OCI-LY7 (cell line): ENCODE measurements around the gene TMEM44. TPM values are rescaled to one million over a fixed set of nuclear protein-coding genes. Genes with fewer than 3 reads are reported as not detected.

ENCODE experiments used
- BruUV-seq: library from RNA; stranded (reverse); fragments of 400-500 nt; replicated peaks from 2 replicates; lab custom pipeline; 2021; lab: Mats Ljungman, UMichigan
- CTCF ChIA-PET: fragments of 300-600 bp; sonication (Branson Sonifier 250); formaldehyde crosslinking; loops from one replicate; lab custom pipeline; 2022; ENCODE audit warnings: antibody characterized with exemption; ENCODE audit not compliant: unreplicated experiment; lab: Charles Lee
- POLR2A ChIA-PET: fragments of 300-600 bp; sonication (Branson Sonifier 250); formaldehyde crosslinking; loops from one replicate; lab custom pipeline; 2022; ENCODE audit warnings: antibody characterized with exemption; lab: Charles Lee
- DNase-seq: peaks from one replicate; pipeline ENCODE4 v3.0.0-alpha.2; 2015; ENCODE audit warnings: low spot score
- H2AFZ ChIP-seq: fragments of 200-600 bp; sonication (generic), shearing (Covaris generic); 2 replicates; pipeline ENCODE4 v1.6.1; 2014; ENCODE audit warnings: mild to moderate bottlenecking, antibody characterized with exemption, low read length, moderate library complexity
- H3K27ac ChIP-seq: fragments of 200-600 bp; sonication (generic); 2 replicates; pipeline ENCODE4 v1.5.1; 2014; ENCODE audit warnings: mixed run types, low read depth, mild to moderate bottlenecking, moderate library complexity, low read length, inconsistent platforms; ENCODE audit not compliant: poor library complexity, severe bottlenecking
- H3K36me3 ChIP-seq: fragments of 200-600 bp; sonication (generic); 2 replicates; pipeline ENCODE4 v1.6.1; 2014; ENCODE audit warnings: mild to moderate bottlenecking, antibody characterized with exemption, low read length, moderate library complexity, mixed read lengths; ENCODE audit not compliant: insufficient read depth
- H3K4me1 ChIP-seq: fragments of 200-600 bp; sonication (generic); 2 replicates; pipeline ENCODE4 v1.5.1; 2014; ENCODE audit warnings: mild to moderate bottlenecking, low read length; ENCODE audit not compliant: insufficient read depth, poor library complexity, severe bottlenecking
- H3K4me2 ChIP-seq: fragments of 200-600 bp; sonication (generic); 2 replicates; pipeline ENCODE4 v1.6.1; 2014; ENCODE audit warnings: mild to moderate bottlenecking, low read length
- H3K4me3 ChIP-seq: fragments of 200-600 bp; sonication (generic); 2 replicates; pipeline ENCODE4 v1.5.1; 2014; ENCODE audit warnings: mild to moderate bottlenecking, low read depth, low read length; ENCODE audit not compliant: poor library complexity, severe bottlenecking
- H3K79me2 ChIP-seq: fragments of 200-600 bp; sonication (generic); 2 replicates; pipeline ENCODE4 v1.6.1; 2016; ENCODE audit warnings: low read depth, mild to moderate bottlenecking, low read length, moderate library complexity, mixed read lengths; ENCODE audit not compliant: insufficient read depth
- H3K9me2 ChIP-seq: fragments of 200-600 bp; sonication (generic); 2 replicates; pipeline ENCODE4 v1.6.1; 2016; ENCODE audit warnings: mild to moderate bottlenecking, low read length, mixed read lengths; ENCODE audit not compliant: insufficient read depth
- H3K9me3 ChIP-seq: fragments of 200-600 bp; sonication (generic); 2 replicates; pipeline ENCODE4 v1.6.1; 2014; ENCODE audit warnings: mild to moderate bottlenecking, mixed run types, low read length, mixed read lengths
- H4K20me1 ChIP-seq: fragments of 200-600 bp; sonication (generic); 2 replicates; pipeline ENCODE4 v1.6.1; 2014; ENCODE audit warnings: mild to moderate bottlenecking, antibody characterized with exemption, low read length, moderate library complexity, mixed read lengths; ENCODE audit not compliant: insufficient read depth
- CTCF ChIP-seq: fragments of 200-600 bp; sonication (generic); conservative IDR thresholded peaks from 2 replicates; pipeline ENCODE4 v1.5.1; 2014; ENCODE audit warnings: mild to moderate bottlenecking, antibody characterized with exemption, low read length, moderate library complexity, mixed read lengths
- EZH2phosphoT487 ChIP-seq: fragments of 200-600 bp; sonication (generic); IDR thresholded peaks from 2 replicates; pipeline ENCODE4 v1.6.1; 2018; ENCODE audit warnings: low read depth, borderline replicate concordance, mild to moderate bottlenecking, mixed run types, antibody characterized with exemption, low read length, moderate library complexity, mixed read lengths
- intact Hi-C: fragments of 100-400 bp; cut with micrococcal nuclease; formaldehyde crosslinking; loops from one replicate; pipeline ENCODE4 v1.10.0; 2022; ENCODE audit not compliant: unreplicated experiment
- total RNA-seq, 2 experiments: library from RNA; depleted of rRNA in 1 of 2; stranded (reverse); fragments of >200 nt in 1 of 2; shearing (Covaris generic) in 1 of 2; gene quantifications; 2 replicates each; pipeline ENCODE4 v1.2.3, GENCODE V29; 2014 to 2022

The TMEM44 gene
- total RNA-seq, 2 experiments from 2014 or later, result 8.8 to 22.9 TPM

GRCh38 chr3:194598771-194599557 is 34.3 kb downstream of the TMEM44 start:
- Histone ChIP-seq H3K9me2 (no peaks in the 10 kb centered on the region), H2AFZ (no peak overlapping the region), H3K36me3 (no peaks in the 10 kb centered on the region), H3K9me3 (no peaks in the 10 kb centered on the region), H3K4me2 (no peak overlapping the region), H3K4me1 (peaks cover 5% of the 10 kb centered on the region), H4K20me1 (no peaks in the 10 kb centered on the region), H3K27ac (no peak overlapping the region), H3K79me2 (no peaks in the 10 kb centered on the region), H3K4me3 (no peak overlapping the region)
- no TSS peak for BruUV-seq
- intact Hi-C loops, result no loop called here
- POLR2A ChIA-PET, result no interaction called here
- no peak for DNase-seq
- TF ChIP-seq EZH2phosphoT487 (no peak), CTCF (no peak)
- CTCF ChIA-PET, result no interaction called here

GRCh38 chr3:194596906-194597305 is 36.3 kb downstream of the TMEM44 start:
- no peak for DNase-seq
- H3K4me1 ChIP-seq, result peaks cover 12% of the 10 kb centered on the region
- BruUV-seq, result no TSS peak
- no peaks in the 10 kb centered on the region for H3K9me3 ChIP-seq
- H3K4me2 ChIP-seq, result no peak overlapping the region
- no peaks in the 10 kb centered on the region for H3K79me2 ChIP-seq
- POLR2A ChIA-PET, result no interaction called here
- H3K27ac ChIP-seq, result no peak overlapping the region
- no peak overlapping the region for H3K4me3 ChIP-seq
- H3K36me3 ChIP-seq, result no peaks in the 10 kb centered on the region
- CTCF ChIA-PET, result no interaction called here
- H2AFZ ChIP-seq, result no peak overlapping the region
- TF ChIP-seq CTCF, result no peak
- no peak for TF ChIP-seq EZH2phosphoT487
- H4K20me1 ChIP-seq, result no peaks in the 10 kb centered on the region
- intact Hi-C loops, result no loop called here
- H3K9me2 ChIP-seq, result no peaks in the 10 kb centered on the region
